Measurements from ENCODE around the gene LUC7L3. TPM values are rescaled to one million over a fixed set of nuclear protein-coding genes. Genes with fewer than 3 reads are reported as not detected.

The LUC7L3 gene
- total RNA-seq, 4 donors from 2014 or later = 75.2 to 199 (median 140) TPM

GRCh38 chr17:50783905-50784304, 64.5 kb downstream of the LUC7L3 start:
- no peak for DNase-seq
- WGBS, 2 donors = 86 to 89% methylated on average over 2 of the region's 2 CpGs
- H3K4me3 ChIP-seq (replicated peaks in 1 of 3) = no peak overlapping the region
- no peaks in the 10 kb centered on the region for H3K9me3 ChIP-seq
- H3K27ac ChIP-seq = no peak overlapping the region
- H3K36me3 ChIP-seq = no peaks in the 10 kb centered on the region
- peaks cover 4 to 16% of the 10 kb centered on the region in 2 donors for H3K4me1 ChIP-seq
- no peaks in the 10 kb centered on the region for H3K27me3 ChIP-seq
- TF ChIP-seq CTCF (IDR thresholded peaks at IDR 0.05) (no peak), POLR2A (IDR thresholded peaks at IDR 0.05) (no peak)
- intact Hi-C loops (cut with DNase I) = loop anchor here (2.0 to 10.0 kb wide), 2 partner anchors 59 to 171 kb away; no protein-coding TSS in a partner anchor

- Histone ChIP-seq H3K36me3 (no peaks in the 10 kb centered on the region), H3K9me3 (no peaks in the 10 kb centered on the region), H3K27me3 (no peaks in the 10 kb centered on the region), H3K4me3 (replicated peaks in 1 of 3) (no peak overlapping the region), H3K27ac (no peak overlapping the region), H3K4me1 (peaks cover 0 to 14% of the 10 kb centered on the region in 2 donors)
- DNase-seq = no peak
- 87 to 100% methylated on average over 3 to 4 of the region's 4 CpGs for WGBS, 2 donors
- intact Hi-C loops (cut with DNase I) = loop anchor here (10.0 kb wide), 1 partner anchor 170 kb away; no protein-coding TSS in a partner anchor
- no peak for TF ChIP-seq POLR2A (IDR thresholded peaks at IDR 0.05)
- no peak for TF ChIP-seq CTCF (IDR thresholded peaks at IDR 0.05)
These were observed 65.7 kb downstream of the LUC7L3 start for GRCh38 chr17:50785126-50785525.

GRCh38 chr17:50785946-50786570, 66.7 kb downstream of the LUC7L3 start:
- no peaks in the 10 kb centered on the region for H3K36me3 ChIP-seq
- peak; percentile 52 to 55 for DNase-seq
- H3K27me3 ChIP-seq = no peaks in the 10 kb centered on the region
- H3K4me1 ChIP-seq = peaks cover 0 to 14% of the 10 kb centered on the region in 2 donors
- intact Hi-C loops (cut with DNase I) = loop anchor here (10.0 kb wide), 1 partner anchor 169 kb away; no protein-coding TSS in a partner anchor
- no peaks in the 10 kb centered on the region for H3K9me3 ChIP-seq
- no peak for TF ChIP-seq CTCF (IDR thresholded peaks at IDR 0.05)
- TF ChIP-seq POLR2A (IDR thresholded peaks at IDR 0.05) = no peak
- WGBS, 2 donors = 60 to 62% methylated on average over 9 of the region's 9 CpGs
- H3K4me3 ChIP-seq (replicated peaks in 1 of 3) = no peak overlapping the region
- peak overlapping the region in 1 of 3 donors; percentile 17 for H3K27ac ChIP-seq

GRCh38 chr17:50787106-50787505, 67.7 kb downstream of the LUC7L3 start:
- 91% methylated on average over 7 of the region's 7 CpGs for WGBS, 2 donors

More at GRCh38 chr17:50787106-50787505, 67.7 kb downstream of the LUC7L3 start:
- H3K27ac ChIP-seq = no peak overlapping the region
- no peaks in the 10 kb centered on the region for H3K36me3 ChIP-seq
- TF ChIP-seq CTCF (IDR thresholded peaks at IDR 0.05) (no peak), POLR2A (IDR thresholded peaks at IDR 0.05) (no peak)
- H3K27me3 ChIP-seq = no peaks in the 10 kb centered on the region
- H3K4me3 ChIP-seq (replicated peaks in 1 of 3) = no peak overlapping the region
- peaks cover 0 to 14% of the 10 kb centered on the region in 2 donors for H3K4me1 ChIP-seq
- no peak for DNase-seq
- H3K9me3 ChIP-seq = no peaks in the 10 kb centered on the region
- intact Hi-C loops (cut with DNase I) = loop anchor here (10.0 kb wide), 1 partner anchor 168 kb away; no protein-coding TSS in a partner anchor

Data from thyroid gland (tissue), 4 donors.